ENCODE data around the gene PACRG. TPM values are rescaled to one million over a fixed set of nuclear protein-coding genes. Genes with fewer than 3 reads are reported as not detected.

PACRG gene
- total and polyA plus RNA-seq, 9 donors: 1.2 to 2.7 (median 1.9) TPM

DNA sequence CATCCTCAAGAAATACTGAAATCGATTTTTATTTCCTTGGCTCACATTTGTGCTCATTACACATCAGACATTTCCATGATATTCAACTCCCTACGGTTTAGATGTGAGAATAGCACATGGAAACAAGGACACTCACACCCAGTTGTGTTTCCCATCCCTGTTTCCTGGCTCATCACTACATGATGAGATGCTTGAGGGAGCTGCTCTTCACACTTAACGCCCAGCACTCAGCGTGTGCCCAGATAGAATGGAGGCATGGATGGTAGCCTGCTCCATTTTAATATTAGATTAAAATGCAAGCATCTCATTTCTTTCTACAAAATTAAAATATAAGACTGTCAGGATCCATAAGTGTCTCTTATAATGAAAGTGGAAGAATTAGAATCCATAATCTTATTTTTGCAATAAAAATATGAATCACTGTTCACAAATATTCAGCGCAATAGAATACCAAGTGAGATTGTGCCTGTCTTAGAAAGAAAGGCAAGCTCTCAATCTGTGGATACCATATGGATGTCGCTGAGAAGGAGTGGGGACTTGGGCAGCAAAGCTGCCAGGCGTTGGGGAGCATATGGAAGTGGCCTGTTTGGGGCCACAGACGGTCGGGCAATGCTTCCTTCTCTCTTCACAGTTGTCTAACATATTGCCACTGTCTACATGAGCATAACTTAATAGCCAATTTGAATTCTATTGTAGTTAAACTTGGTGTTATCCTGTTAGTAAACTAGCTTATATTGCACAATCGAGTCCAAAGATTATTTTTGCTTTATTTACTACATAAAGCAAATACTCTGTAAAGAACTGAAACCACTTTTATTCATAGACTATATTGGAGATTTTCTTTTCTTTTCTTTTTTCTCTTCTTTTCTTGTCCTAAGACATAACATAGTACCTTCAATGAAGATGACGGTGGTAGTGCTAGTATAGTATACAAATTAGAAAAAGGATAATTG is 479.9 kb downstream of the PACRG start:
- no peaks in the 10 kb centered on the region for H3K4me1 ChIP-seq (ENCODE audit: control insufficient read depth, insufficient read depth, low read length)
- H3K36me3 ChIP-seq (ENCODE audit: control insufficient read depth, insufficient read depth, low read length): no peaks in the 10 kb centered on the region
- H3K9me3 ChIP-seq (replicated peaks; ENCODE audit: control insufficient read depth, low read depth, low read length): peaks cover 12% of the 10 kb centered on the region
- WGBS (ENCODE audit: insufficient coverage): 100% methylated on average over 2 of the region's 11 CpGs
- H3K4me3 ChIP-seq (ENCODE audit: low read length): no peak overlapping the region
- no peak for DNase-seq
- no peak overlapping the region for H3K27ac ChIP-seq (ENCODE audit: low read length)
- H3K27me3 ChIP-seq (ENCODE audit: control insufficient read depth, insufficient read depth, low read length): no peaks in the 10 kb centered on the region

DNA sequence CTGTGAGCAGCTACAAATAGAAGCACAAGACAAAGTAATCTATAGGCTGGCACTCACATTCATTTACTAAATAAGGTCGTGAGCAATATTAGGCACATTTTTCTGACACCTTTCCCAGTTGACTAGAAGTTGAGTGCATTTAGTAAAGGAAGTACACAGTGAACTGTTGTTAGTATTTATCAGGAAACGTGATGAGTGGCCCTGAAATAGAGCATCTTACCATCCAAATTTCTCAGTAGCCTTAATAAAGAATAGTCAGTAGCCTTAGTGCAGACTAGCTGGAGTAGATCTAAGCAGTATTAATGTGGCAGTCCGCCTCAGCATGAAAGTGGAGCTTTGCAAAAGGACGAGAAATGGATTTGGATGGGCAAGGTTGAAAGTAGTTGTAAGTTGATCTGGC is 481.2 kb downstream of the PACRG start:
- H3K36me3 ChIP-seq (ENCODE audit: control insufficient read depth, insufficient read depth, low read length): no peaks in the 10 kb centered on the region
- H3K27me3 ChIP-seq (ENCODE audit: control insufficient read depth, insufficient read depth, low read length): no peaks in the 10 kb centered on the region
- no peak overlapping the region for H3K27ac ChIP-seq (ENCODE audit: low read length)
- WGBS (ENCODE audit: insufficient coverage): no CpG with 5 or more reads among the region's 4 CpGs
- no peaks in the 10 kb centered on the region for H3K4me1 ChIP-seq (ENCODE audit: control insufficient read depth, insufficient read depth, low read length)
- DNase-seq: no peak
- peaks cover 12% of the 10 kb centered on the region for H3K9me3 ChIP-seq (replicated peaks; ENCODE audit: control insufficient read depth, low read depth, low read length)
- no peak overlapping the region for H3K4me3 ChIP-seq (ENCODE audit: low read length)

DNA sequence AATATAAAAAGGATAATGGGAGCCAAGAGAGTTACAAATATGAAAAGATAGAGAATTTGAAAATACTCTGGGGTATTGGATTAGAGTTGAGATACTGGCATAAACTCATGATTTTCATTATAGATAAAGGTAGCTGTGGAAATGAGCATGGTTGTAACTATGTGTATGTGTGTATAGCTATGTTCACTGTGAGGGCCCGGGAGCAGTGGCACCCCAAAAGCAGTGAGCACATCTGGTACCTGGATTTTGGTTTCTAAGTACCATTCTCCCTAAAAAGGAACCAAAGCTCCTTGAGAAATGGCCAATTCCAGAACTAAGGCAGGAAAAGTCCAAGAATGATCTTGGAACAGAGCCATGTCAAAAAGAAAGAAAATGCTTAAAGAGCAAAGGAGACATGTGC is 484.3 kb downstream of the PACRG start:
- no peak overlapping the region for H3K27ac ChIP-seq (ENCODE audit: low read length)

GRCh38 chr6:163214259-163214658 is 486.5 kb downstream of the PACRG start:
- Histone ChIP-seq H3K4me3 (ENCODE audit: low read length) (no peak overlapping the region), H3K27me3 (ENCODE audit: control insufficient read depth, insufficient read depth, low read length) (no peaks in the 10 kb centered on the region), H3K9me3 (replicated peaks; ENCODE audit: control insufficient read depth, low read depth, low read length) (peaks cover 8% of the 10 kb centered on the region), H3K36me3 (ENCODE audit: control insufficient read depth, insufficient read depth, low read length) (no peaks in the 10 kb centered on the region), H3K27ac (ENCODE audit: low read length) (no peak overlapping the region), H3K4me1 (ENCODE audit: control insufficient read depth, insufficient read depth, low read length) (no peaks in the 10 kb centered on the region)
- WGBS (ENCODE audit: insufficient coverage): no CpG with 5 or more reads among the region's 1 CpG
- no peak for DNase-seq

More for the DNA sequence above, 484.3 kb downstream of the PACRG start:
- Histone ChIP-seq H3K4me3 (ENCODE audit: low read length) (no peak overlapping the region), H3K4me1 (ENCODE audit: control insufficient read depth, insufficient read depth, low read length) (no peaks in the 10 kb centered on the region), H3K27me3 (ENCODE audit: control insufficient read depth, insufficient read depth, low read length) (no peaks in the 10 kb centered on the region), H3K36me3 (ENCODE audit: control insufficient read depth, insufficient read depth, low read length) (no peaks in the 10 kb centered on the region), H3K9me3 (replicated peaks; ENCODE audit: control insufficient read depth, low read depth, low read length) (peaks cover 8% of the 10 kb centered on the region)
- no peak for DNase-seq
- no CpG with 5 or more reads among the region's 1 CpG for WGBS (ENCODE audit: insufficient coverage)

- H3K4me1 ChIP-seq (ENCODE audit: control insufficient read depth, insufficient read depth, low read length): no peaks in the 10 kb centered on the region
- H3K27ac ChIP-seq (ENCODE audit: low read length): no peak overlapping the region
- H3K4me3 ChIP-seq (ENCODE audit: low read length): no peak overlapping the region
- no peak for DNase-seq
- no peaks in the 10 kb centered on the region for H3K27me3 ChIP-seq (ENCODE audit: control insufficient read depth, insufficient read depth, low read length)
- no peaks in the 10 kb centered on the region for H3K9me3 ChIP-seq (replicated peaks; ENCODE audit: control insufficient read depth, low read depth, low read length)
- WGBS (ENCODE audit: insufficient coverage): 87% methylated on average over 5 of the region's 5 CpGs
- no peaks in the 10 kb centered on the region for H3K36me3 ChIP-seq (ENCODE audit: control insufficient read depth, insufficient read depth, low read length)
These were observed 490.7 kb downstream of the PACRG start for GRCh38 chr6:163218361-163218894.

- Histone ChIP-seq H3K4me1 (ENCODE audit: control insufficient read depth, insufficient read depth, low read length) (no peaks in the 10 kb centered on the region), H3K27me3 (ENCODE audit: control insufficient read depth, insufficient read depth, low read length) (no peaks in the 10 kb centered on the region), H3K9me3 (replicated peaks; ENCODE audit: control insufficient read depth, low read depth, low read length) (no peaks in the 10 kb centered on the region), H3K27ac (ENCODE audit: low read length) (no peak overlapping the region), H3K4me3 (ENCODE audit: low read length) (no peak overlapping the region), H3K36me3 (ENCODE audit: control insufficient read depth, insufficient read depth, low read length) (no peaks in the 10 kb centered on the region)
- no peak for DNase-seq
- 85% methylated on average over 8 of the region's 9 CpGs for WGBS (ENCODE audit: insufficient coverage)
These were observed 498.5 kb downstream of the PACRG start for GRCh38 chr6:163226181-163226835.

DNA sequence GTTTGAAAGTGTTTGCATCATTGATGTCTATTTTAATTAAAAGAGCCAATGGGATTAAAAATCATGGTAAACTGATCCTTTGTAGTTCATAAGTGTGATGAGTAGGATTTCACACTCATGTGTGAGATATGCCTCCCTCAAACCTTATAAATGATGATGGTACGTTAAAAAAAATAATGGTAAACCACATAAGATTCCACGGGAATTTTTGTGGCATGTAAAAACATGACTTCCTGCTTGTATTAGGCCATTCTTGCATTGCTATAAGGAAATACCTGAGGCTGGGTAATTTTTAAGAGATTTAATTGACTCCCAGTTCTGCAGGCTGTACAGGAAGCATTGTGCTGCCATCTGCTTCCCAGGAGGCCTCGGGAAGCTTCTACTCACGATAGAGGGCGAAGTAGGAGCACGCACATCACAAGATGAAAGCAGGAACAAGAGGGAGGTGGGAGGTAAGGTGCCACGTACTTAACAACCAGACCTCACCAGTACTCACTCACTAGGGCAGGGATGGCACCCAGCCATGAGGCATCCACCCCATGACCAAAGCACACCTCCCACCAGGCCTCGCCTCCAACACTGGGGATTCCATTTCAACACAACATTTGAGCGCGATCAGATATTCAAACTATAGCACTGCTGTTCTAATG is 499.2 kb downstream of the PACRG start:
- Histone ChIP-seq H3K27me3 (ENCODE audit: control insufficient read depth, insufficient read depth, low read length) (no peaks in the 10 kb centered on the region), H3K36me3 (ENCODE audit: control insufficient read depth, insufficient read depth, low read length) (no peaks in the 10 kb centered on the region), H3K27ac (ENCODE audit: low read length) (no peak overlapping the region), H3K4me3 (ENCODE audit: low read length) (no peak overlapping the region), H3K4me1 (ENCODE audit: control insufficient read depth, insufficient read depth, low read length) (no peaks in the 10 kb centered on the region), H3K9me3 (replicated peaks; ENCODE audit: control insufficient read depth, low read depth, low read length) (no peaks in the 10 kb centered on the region)
- no peak for DNase-seq
- WGBS (ENCODE audit: insufficient coverage): no CpG with 5 or more reads among the region's 10 CpGs

DNA sequence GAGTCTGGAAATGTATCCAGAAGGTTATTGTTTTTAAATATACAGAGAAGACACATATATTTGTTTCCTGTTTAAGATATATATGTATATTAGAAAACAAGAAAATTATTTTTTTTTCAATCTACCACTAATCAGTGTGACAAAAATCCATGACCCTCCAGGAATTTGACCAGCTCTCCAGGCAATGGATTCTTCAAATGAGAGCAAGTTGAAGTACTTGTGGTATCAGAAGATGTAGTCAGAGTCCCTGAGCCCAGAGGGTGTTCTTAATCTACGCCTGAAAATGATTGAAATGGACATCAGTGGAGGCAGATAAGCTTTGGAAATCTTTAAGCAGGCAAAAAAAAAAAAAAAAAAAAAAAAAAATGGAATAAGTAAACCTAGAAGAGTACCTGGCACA is 500.3 kb downstream of the PACRG start:
- Histone ChIP-seq H3K4me3 (ENCODE audit: low read length) (no peak overlapping the region), H3K4me1 (ENCODE audit: control insufficient read depth, insufficient read depth, low read length) (no peaks in the 10 kb centered on the region), H3K27ac (ENCODE audit: low read length) (no peak overlapping the region), H3K36me3 (ENCODE audit: control insufficient read depth, insufficient read depth, low read length) (no peaks in the 10 kb centered on the region), H3K27me3 (ENCODE audit: control insufficient read depth, insufficient read depth, low read length) (no peaks in the 10 kb centered on the region), H3K9me3 (replicated peaks; ENCODE audit: control insufficient read depth, low read depth, low read length) (no peaks in the 10 kb centered on the region)
- WGBS (ENCODE audit: insufficient coverage): 40% methylated on average over 1 of the region's 1 CpG
- no peak for DNase-seq

GRCh38 chr6:163229050-163229449 is 501.3 kb downstream of the PACRG start:
- no peaks in the 10 kb centered on the region for H3K36me3 ChIP-seq (ENCODE audit: control insufficient read depth, insufficient read depth, low read length)
- WGBS (ENCODE audit: insufficient coverage): 80% methylated on average over 2 of the region's 2 CpGs

DNA sequence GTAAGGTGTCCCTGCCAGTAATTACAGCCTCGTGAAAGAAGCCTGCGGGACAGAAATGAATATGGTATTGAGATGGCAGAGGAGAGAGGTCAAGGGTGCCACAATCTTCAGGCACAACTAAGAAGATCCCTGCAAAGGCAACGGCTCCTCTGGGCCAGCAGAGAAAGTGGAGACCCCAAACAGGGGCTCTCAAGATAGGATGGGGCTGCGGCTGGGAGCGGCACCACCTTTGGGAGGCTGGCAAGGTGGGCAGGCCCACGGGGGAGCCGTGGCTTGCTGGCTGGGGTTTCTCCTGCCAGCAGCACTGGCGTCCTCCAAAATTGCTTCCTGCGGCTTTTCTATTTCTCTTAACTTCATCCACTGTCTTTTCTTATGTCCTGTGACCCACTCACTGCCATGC is 503.1 kb downstream of the PACRG start:
- DNase-seq: no peak
- H3K9me3 ChIP-seq (replicated peaks; ENCODE audit: control insufficient read depth, low read depth, low read length): no peaks in the 10 kb centered on the region
- H3K27ac ChIP-seq (ENCODE audit: low read length): no peak overlapping the region
- no peak overlapping the region for H3K4me3 ChIP-seq (ENCODE audit: low read length)
- 87% methylated on average over 9 of the region's 9 CpGs for WGBS (ENCODE audit: insufficient coverage)
- H3K4me1 ChIP-seq (ENCODE audit: control insufficient read depth, insufficient read depth, low read length): no peaks in the 10 kb centered on the region
- no peaks in the 10 kb centered on the region for H3K27me3 ChIP-seq (ENCODE audit: control insufficient read depth, insufficient read depth, low read length)
- no peaks in the 10 kb centered on the region for H3K36me3 ChIP-seq (ENCODE audit: control insufficient read depth, insufficient read depth, low read length)

More at GRCh38 chr6:163229050-163229449, 501.3 kb downstream of the PACRG start:
- Histone ChIP-seq H3K27me3 (ENCODE audit: control insufficient read depth, insufficient read depth, low read length) (no peaks in the 10 kb centered on the region), H3K9me3 (replicated peaks; ENCODE audit: control insufficient read depth, low read depth, low read length) (no peaks in the 10 kb centered on the region), H3K4me1 (ENCODE audit: control insufficient read depth, insufficient read depth, low read length) (no peaks in the 10 kb centered on the region), H3K4me3 (ENCODE audit: low read length) (no peak overlapping the region), H3K27ac (ENCODE audit: low read length) (no peak overlapping the region)
- DNase-seq: no peak

Data from muscle of leg (tissue), 11 donors.